DOHH2 (cell line): ENCODE results near the gene ODF2.

Experiments
- CTCF ChIP-seq: fragments of 200-600 bp; sonication (generic); IDR thresholded peaks from one replicate; pipeline ENCODE4 v1.5.1; 2014; ENCODE audit warnings: antibody characterized with exemption, mild to moderate bottlenecking, low read depth, low read length; ENCODE audit not compliant: poor library complexity, severe bottlenecking
- EZH2phosphoT487 ChIP-seq: fragments of 200-600 bp; sonication (generic); IDR thresholded peaks from 2 replicates; pipeline ENCODE4 v1.6.1; 2017; ENCODE audit warnings: borderline replicate concordance, mild to moderate bottlenecking, antibody characterized with exemption, low read length, moderate library complexity, mixed read lengths

DNA sequence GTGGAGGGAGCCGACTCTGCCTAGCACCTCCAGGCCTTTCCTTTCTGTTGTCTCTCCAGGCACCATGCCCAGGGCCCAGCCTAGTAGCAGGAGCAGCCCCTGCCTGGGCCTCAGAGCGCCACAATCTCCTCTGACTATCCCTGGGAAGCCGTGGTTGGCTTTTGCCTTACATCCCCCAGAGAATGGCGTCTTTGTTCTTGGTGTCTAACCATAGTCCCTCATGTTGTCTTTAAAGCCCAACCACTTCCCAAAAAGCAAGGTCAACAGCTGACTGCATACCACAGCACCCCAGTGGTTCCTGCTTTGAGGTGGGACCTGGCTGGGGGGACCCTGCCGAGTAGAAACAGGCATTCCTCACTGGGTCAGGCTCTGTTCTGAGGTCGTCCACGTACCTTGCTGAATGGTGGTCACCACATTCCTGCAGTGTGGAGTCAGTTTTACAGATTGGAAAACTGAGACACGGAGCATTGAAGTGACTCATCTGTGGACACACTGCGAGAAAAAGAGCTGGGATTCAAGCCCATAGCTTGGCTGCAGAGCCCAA is 48.9 kb upstream of the ODF2 start:
- no peak for TF ChIP-seq CTCF
- no peak for TF ChIP-seq EZH2phosphoT487
